Suprapubic skin (tissue), 4 donors: ENCODE data around the gene GMDS.

Source experiments
- EP300 ChIP-seq: sonication (generic); formaldehyde crosslinking; IDR thresholded peaks from one replicate; pipeline ENCODE4 v1.6.1; 2017; ENCODE audit warnings: antibody characterized with exemption
- POLR2AphosphoS5 ChIP-seq, 3 donors: sonication (generic); formaldehyde crosslinking; IDR thresholded peaks; one replicate each; pipeline ENCODE4 v1.6.1; 2017; ENCODE audit warnings: antibody characterized with exemption in 3 of 3
- TF ChIP-seq, protein P1 (sequence below), 2 donors: fragments of 200-600 bp in 1 of 2; fragments of 450-650 bp in 1 of 2; sonication (generic) in 1 of 2; IDR thresholded peaks; one replicate each; pipeline ENCODE4 v1.5.1; 2016 to 2019; ENCODE audit warnings: antibody characterized with exemption in 2 of 2, mild to moderate bottlenecking in 1 of 2, moderate library complexity in 1 of 2

DNA sequence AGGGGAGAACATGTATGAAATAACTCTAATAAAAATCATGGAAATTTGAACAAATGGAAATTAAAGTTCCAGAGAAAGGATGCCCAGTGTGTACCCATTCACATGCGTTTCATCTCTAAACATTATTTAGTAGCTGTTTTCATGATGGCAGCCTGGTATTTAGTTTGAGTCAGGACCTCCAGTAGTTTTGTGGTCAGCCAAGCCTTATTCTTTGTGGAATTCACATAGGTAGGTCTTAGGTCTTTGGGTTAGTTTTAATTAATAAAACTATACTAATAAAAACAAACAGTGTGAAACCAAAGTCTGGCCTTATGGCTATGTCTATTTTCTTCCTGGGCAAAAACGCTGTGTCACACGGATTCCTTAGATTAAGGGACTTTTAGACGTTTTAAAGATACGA, 497.9 kb downstream of the GMDS start:
- TF ChIP-seq, protein P1, sequence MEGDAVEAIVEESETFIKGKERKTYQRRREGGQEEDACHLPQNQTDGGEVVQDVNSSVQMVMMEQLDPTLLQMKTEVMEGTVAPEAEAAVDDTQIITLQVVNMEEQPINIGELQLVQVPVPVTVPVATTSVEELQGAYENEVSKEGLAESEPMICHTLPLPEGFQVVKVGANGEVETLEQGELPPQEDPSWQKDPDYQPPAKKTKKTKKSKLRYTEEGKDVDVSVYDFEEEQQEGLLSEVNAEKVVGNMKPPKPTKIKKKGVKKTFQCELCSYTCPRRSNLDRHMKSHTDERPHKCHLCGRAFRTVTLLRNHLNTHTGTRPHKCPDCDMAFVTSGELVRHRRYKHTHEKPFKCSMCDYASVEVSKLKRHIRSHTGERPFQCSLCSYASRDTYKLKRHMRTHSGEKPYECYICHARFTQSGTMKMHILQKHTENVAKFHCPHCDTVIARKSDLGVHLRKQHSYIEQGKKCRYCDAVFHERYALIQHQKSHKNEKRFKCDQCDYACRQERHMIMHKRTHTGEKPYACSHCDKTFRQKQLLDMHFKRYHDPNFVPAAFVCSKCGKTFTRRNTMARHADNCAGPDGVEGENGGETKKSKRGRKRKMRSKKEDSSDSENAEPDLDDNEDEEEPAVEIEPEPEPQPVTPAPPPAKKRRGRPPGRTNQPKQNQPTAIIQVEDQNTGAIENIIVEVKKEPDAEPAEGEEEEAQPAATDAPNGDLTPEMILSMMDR (IDR thresholded peaks at IDR 0.05), result no peak
- TF ChIP-seq EP300 (no peak), POLR2AphosphoS5 (IDR thresholded peaks at IDR 0.05) (no peak)
